Adrenal gland (tissue), 12 donors: Measurements from ENCODE around the gene CD80. TPM values are rescaled to one million over a fixed set of nuclear protein-coding genes. Genes with fewer than 3 reads are reported as not detected.
"Not testable (repeated sequence)": the region's sequence is repeated elsewhere in the genome, so short reads cannot be mapped to it uniquely, and the experiment has no call there.

Experiments
- DNase-seq, 7 donors: peaks; one replicate each; pipeline ENCODE4 v3.0.0-alpha.2; 2019 to 2020
- H3K27ac ChIP-seq, 5 donors: fragments of 200-600 bp; sonication (generic) in 4 of 5; 1 replicate in 3 of 5; 2 replicates in 2 of 5; pipeline versions ENCODE4 v1.5.1 to v1.8.0; 2016 to 2020; ENCODE audit warnings: mild to moderate bottlenecking in 1 of 5
- H3K27me3 ChIP-seq: fragments of 200-600 bp; 2 replicates; pipeline ENCODE4 v1.8.0; 2021
- H3K36me3 ChIP-seq, 2 donors: fragments of 200-600 bp; replicated peaks in 1 of 2; 1 replicate in 1 of 2; 2 replicates in 1 of 2; pipeline versions ENCODE4 v1.5.1 to v1.8.0; 2018 to 2022
- H3K4me1 ChIP-seq, 2 donors: fragments of 200-600 bp; replicated peaks in 1 of 2; 1 replicate in 1 of 2; 2 replicates in 1 of 2; pipeline versions ENCODE4 v1.5.1 to v1.8.0; 2018 to 2021
- H3K4me3 ChIP-seq, 4 donors: fragments of 200-600 bp; sonication (generic) in 3 of 4; one replicate each; pipeline ENCODE4 v1.5.1; 2016 to 2018
- H3K9me3 ChIP-seq, 3 donors: fragments of 200-600 bp; sonication (generic) in 1 of 3; replicated peaks in 1 of 3; 1 replicate in 2 of 3; 2 replicates in 1 of 3; pipeline versions ENCODE4 v1.5.1 to v1.8.0; 2016 to 2021
- POLR2A ChIP-seq, 2 donors: fragments of 450-650 bp; IDR thresholded peaks; one replicate each; pipeline ENCODE4 v1.6.1; 2017; ENCODE audit warnings: antibody characterized with exemption in 2 of 2, mild to moderate bottlenecking in 2 of 2, moderate library complexity in 1 of 2
- WGBS, 4 donors: extraction: QIAGEN DNeasy Blood & Tissue Kit in 2 of 4; methylation state at CpG; one replicate each; pipeline versions ENCODE4 v1.1.5 to v1.1.7; 2013 to 2017; 5-methylcytosine and 5-hydroxymethylcytosine counted together
- intact Hi-C, 2 donors: fragments of 100-400 bp; cut with DNase I; formaldehyde crosslinking; loops; one replicate each; pipeline versions ENCODE4 v1.14.1 to v1.15.0; 2022 to 2023
- polyA plus RNA-seq, 3 donors: library from polyadenylated mRNA; stranded (reverse); fragments of 200-250 nt in 2 of 3; fragments of 350-450 nt in 1 of 3; fragmentation: Illumina TruSeq in 1 of 3; extraction: RNeasy Lipid Tissue Mini Kit (QIAGEN cat#74804) in 1 of 3; gene quantifications; one replicate each; pipeline ENCODE4 v1.2.3, GENCODE V29; 2013 to 2014
- total RNA-seq, 9 donors: library from RNA; depleted of rRNA in 4 of 9; stranded (reverse); fragments of >200 nt in 4 of 9; fragments of 120-200 nt in 1 of 9; fragmentation: NEBNext Ultra II Directional in 1 of 9; extraction: Animal tissue kit (Norgen Biotek cat#: 25700) in 1 of 9; gene quantifications; one replicate each; pipeline versions ENCODE4 v1.1.0 to v1.2.4, GENCODE V29; 2013 to 2023
- TF ChIP-seq, protein P1 (sequence below), 6 experiments: fragments of 450-650 bp in 4 of 6; fragments of 200-600 bp in 2 of 6; sonication (generic) in 1 of 6; IDR thresholded peaks; 1 replicate in 5 of 6; 2 replicates in 1 of 6; pipeline versions ENCODE4 v1.5.1 to v1.8.0; 2016 to 2021; ENCODE audit warnings: antibody characterized with exemption in 6 of 6, mild to moderate bottlenecking in 2 of 6, moderate library complexity in 1 of 6
- donor health status: healthy with polysubstance abuse.
- donor health status: Bipolar disorder and iron deficiency.
- donor health status: DM: yes; HTN: yes; CAD: no.
- donor health status: DM: no; HTN: no; CAD: no.
- donor health status: DM: no; HTN: no; CAD: no.
- donor health status: DM: yes; HTN: yes; CAD: no.

Gene CD80
- total and polyA plus RNA-seq, 12 donors = 0.07 to 2.0 (median 0.55) TPM; not detected in 1

DNA sequence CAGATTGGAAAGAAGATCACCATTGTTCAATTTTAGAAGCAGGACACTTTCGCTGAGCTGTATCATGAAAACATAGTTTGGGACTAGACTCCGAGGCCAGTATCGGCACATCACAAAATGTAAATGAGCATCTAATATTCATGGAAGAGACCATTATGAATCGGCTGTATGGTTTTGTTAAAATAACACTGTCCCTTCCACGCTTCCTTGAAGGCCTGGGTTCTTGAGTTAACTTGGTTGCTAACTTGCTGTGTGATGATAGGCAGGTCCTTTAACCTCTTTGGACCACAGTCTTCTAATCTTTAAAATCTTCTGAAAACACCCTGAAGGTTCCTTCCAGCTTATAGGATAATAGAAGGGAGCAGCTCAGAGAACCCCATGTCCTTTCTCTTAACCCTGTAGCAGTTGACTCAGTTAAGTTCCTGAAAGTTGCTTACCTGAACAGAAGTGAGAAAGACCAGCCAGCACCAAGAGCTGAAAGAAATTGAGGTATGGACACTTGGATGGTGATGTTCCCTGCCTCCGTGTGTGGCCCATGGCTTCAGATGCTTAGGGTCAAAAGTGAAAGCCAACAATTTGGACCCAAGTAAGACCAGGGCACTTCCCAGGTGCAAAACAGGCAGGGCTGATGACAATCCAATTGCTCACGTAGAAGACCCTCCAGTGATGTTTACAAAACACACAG is 2.1 kb downstream of the CD80 start:
- Histone ChIP-seq H3K4me1 (no peaks in the 10 kb centered on the region), H3K27me3 (no peaks in the 10 kb centered on the region), H3K9me3 (no peaks in the 10 kb centered on the region), H3K27ac (no peak overlapping the region), H3K4me3 (no peak overlapping the region), H3K36me3 (no peaks in the 10 kb centered on the region)
- intact Hi-C loops = no loop called here
- WGBS, 4 donors = 80 to 93% (median 90%) methylated on average over 7 of the region's 7 CpGs
- TF ChIP-seq, protein P1, sequence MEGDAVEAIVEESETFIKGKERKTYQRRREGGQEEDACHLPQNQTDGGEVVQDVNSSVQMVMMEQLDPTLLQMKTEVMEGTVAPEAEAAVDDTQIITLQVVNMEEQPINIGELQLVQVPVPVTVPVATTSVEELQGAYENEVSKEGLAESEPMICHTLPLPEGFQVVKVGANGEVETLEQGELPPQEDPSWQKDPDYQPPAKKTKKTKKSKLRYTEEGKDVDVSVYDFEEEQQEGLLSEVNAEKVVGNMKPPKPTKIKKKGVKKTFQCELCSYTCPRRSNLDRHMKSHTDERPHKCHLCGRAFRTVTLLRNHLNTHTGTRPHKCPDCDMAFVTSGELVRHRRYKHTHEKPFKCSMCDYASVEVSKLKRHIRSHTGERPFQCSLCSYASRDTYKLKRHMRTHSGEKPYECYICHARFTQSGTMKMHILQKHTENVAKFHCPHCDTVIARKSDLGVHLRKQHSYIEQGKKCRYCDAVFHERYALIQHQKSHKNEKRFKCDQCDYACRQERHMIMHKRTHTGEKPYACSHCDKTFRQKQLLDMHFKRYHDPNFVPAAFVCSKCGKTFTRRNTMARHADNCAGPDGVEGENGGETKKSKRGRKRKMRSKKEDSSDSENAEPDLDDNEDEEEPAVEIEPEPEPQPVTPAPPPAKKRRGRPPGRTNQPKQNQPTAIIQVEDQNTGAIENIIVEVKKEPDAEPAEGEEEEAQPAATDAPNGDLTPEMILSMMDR (IDR thresholded peaks at IDR 0.05) = no peak
- TF ChIP-seq POLR2A (IDR thresholded peaks at IDR 0.05) = no peak
- no peak for DNase-seq

DNA sequence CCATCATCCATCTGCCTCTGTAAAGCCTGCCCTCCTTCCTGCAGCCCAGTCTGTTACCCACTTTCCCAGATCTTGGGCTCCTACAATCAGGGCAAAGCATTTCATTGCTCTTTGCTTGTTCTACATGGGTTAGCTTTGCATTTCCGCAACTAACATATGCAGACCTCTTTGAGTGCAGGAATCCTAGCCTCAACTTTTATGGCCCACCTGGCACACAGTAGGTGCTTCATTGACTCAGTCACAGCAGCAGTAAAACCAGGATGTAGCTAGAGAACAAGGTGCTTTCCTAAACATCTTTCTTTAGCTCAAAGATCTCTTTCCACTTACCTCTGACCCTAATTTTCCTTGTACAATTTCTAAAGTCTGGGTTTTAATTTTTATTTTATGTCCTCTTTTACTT is 3.5 kb downstream of the CD80 start:
- TF ChIP-seq, protein P1 (IDR thresholded peaks at IDR 0.05) = no peak
- TF ChIP-seq POLR2A (IDR thresholded peaks at IDR 0.05) = no peak
- Histone ChIP-seq H3K27ac (no peak overlapping the region), H3K36me3 (no peaks in the 10 kb centered on the region), H3K27me3 (no peaks in the 10 kb centered on the region), H3K4me1 (no peaks in the 10 kb centered on the region), H3K4me3 (no peak overlapping the region), H3K9me3 (no peaks in the 10 kb centered on the region)
- no peak for DNase-seq
- intact Hi-C loops = no loop called here
- 86 to 92% (median 87%) methylated on average over 1 of the region's 1 CpG; no CpG with 5 or more reads in 1 of the 4 donors for WGBS, 4 donors

DNA sequence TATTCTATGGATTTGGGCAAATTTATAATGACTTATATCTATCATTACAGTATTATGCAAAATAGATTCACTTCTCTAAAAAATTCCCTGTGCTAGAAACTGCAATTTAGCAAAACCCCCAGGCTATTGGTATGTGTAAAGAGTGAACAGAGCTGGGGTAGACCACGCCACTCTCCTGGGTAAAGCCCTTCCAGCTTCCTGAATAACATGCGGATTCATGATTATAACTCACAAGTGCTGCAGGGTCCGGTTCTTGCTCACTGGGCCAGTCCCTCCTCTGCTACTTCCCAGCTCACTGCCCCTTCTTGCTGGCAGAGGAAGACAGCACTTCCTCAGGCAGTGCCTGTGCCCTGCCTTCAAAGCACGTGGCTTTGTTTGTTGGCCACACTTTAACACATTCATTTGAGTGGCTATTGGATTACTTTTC is 4.1 kb downstream of the CD80 start:
- peak in 4 of 7 donors; percentile 18 to 44 (median 28) for DNase-seq
- no peaks in the 10 kb centered on the region for H3K4me1 ChIP-seq
- no peaks in the 10 kb centered on the region for H3K9me3 ChIP-seq
- 53 to 62% (median 57%) methylated on average over 4 of the region's 4 CpGs for WGBS, 4 donors
- H3K27ac ChIP-seq = no peak overlapping the region
- TF ChIP-seq POLR2A (IDR thresholded peaks at IDR 0.05) = no peak
- TF ChIP-seq, protein P1 (IDR thresholded peaks at IDR 0.05) = no peak
- intact Hi-C loops = no loop called here
- H3K27me3 ChIP-seq = no peaks in the 10 kb centered on the region
- H3K4me3 ChIP-seq = no peak overlapping the region
- no peaks in the 10 kb centered on the region for H3K36me3 ChIP-seq

DNA sequence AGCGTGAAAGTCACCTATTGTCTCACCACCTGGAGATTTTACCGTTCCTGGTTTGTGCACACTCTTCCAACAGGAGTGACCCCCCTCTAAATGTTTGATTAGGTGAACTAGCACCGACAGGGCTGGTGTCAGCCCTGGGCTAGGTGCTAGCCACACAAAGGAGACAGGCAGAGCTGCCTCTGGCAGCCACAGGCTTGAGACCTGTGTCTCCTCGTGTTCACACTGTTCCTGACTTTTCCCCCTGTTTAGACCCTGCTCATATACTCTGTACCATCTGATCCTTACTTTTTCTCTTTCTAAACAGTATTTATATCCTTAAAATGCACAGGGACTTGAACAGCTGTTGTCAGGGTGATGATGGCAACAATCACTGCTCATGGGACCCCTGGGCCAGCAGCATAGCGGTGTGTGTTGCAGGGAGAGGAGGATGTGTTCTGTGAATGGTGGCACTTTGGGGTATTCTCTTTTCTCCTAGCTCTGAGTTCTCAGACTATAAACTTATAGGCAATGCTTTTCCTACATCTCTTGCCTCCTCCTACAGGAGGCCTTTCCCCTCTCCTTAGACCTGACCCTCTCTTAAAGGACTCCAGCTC is 5.5 kb downstream of the CD80 start:
- H3K27ac ChIP-seq = no peak overlapping the region
- intact Hi-C loops = no loop called here
- H3K27me3 ChIP-seq = no peaks in the 10 kb centered on the region
- no peaks in the 10 kb centered on the region for H3K9me3 ChIP-seq
- H3K36me3 ChIP-seq = no peaks in the 10 kb centered on the region
- WGBS, 4 donors = 71 to 79% (median 78%) methylated on average over 5 of the region's 5 CpGs
- no peak for DNase-seq
- no peaks in the 10 kb centered on the region for H3K4me1 ChIP-seq
- TF ChIP-seq POLR2A (IDR thresholded peaks at IDR 0.05) = no peak
- TF ChIP-seq, protein P1 (IDR thresholded peaks at IDR 0.05) = no peak
- H3K4me3 ChIP-seq = no peak overlapping the region

- H3K36me3 ChIP-seq, H3K27ac ChIP-seq, H3K9me3 ChIP-seq, H3K4me3 ChIP-seq, H3K27me3 ChIP-seq, intact Hi-C loops, H3K4me1 ChIP-seq, DNase-seq: not testable (repeated sequence)
- 89 to 93% (median 91%) methylated on average over 6 of the region's 6 CpGs for WGBS, 4 donors
Measured at GRCh38 chr3:119552928-119553327, 6.5 kb downstream of the CD80 start.
